Left ventricle myocardium inferior (tissue), 1 donor: ENCODE data around the gene CEP68. TPM values are rescaled to one million over a fixed set of nuclear protein-coding genes. Genes with fewer than 3 reads are reported as not detected.
A peak's percentile ranks its signal among the peaks of the same experiment; 100 is the strongest.

ENCODE experiments used
- DNase-seq: peaks from one replicate; pipeline ENCODE4 v3.0.0-alpha.2; 2020
- H3K27ac ChIP-seq: fragments of 200-600 bp; replicated peaks from 2 replicates; pipeline ENCODE4 v1.8.0; 2021
- H3K27me3 ChIP-seq: fragments of 200-600 bp; 2 replicates; pipeline ENCODE4 v1.8.0; 2021; ENCODE audit warnings: low read depth
- H3K36me3 ChIP-seq: fragments of 200-600 bp; 2 replicates; pipeline ENCODE4 v1.8.0; 2021
- H3K4me1 ChIP-seq: fragments of 200-600 bp; 2 replicates; pipeline ENCODE4 v1.8.0; 2021
- H3K4me3 ChIP-seq: fragments of 200-600 bp; 2 replicates; pipeline ENCODE4 v1.8.0; 2021; ENCODE audit warnings: mild to moderate bottlenecking, moderate library complexity
- H3K9me3 ChIP-seq: fragments of 200-600 bp; replicated peaks from 2 replicates; pipeline ENCODE4 v1.8.0; 2021
- intact Hi-C: fragments of 100-400 bp; cut with micrococcal nuclease; formaldehyde crosslinking; loops from one replicate; pipeline ENCODE4 v1.11.0; 2022
- total RNA-seq: library from RNA; stranded (reverse); fragmentation: NEBNext Ultra II Directional; extraction: Animal tissue kit (Norgen Biotek cat#: 25700); gene quantifications from one replicate; pipeline ENCODE4 v1.2.1, GENCODE V29; 2021
- TF ChIP-seq, protein P1 (sequence below): fragments of 200-600 bp; IDR thresholded peaks from 2 replicates; pipeline ENCODE4 v1.8.0; 2021; ENCODE audit warnings: antibody characterized with exemption, mild to moderate bottlenecking, borderline replicate concordance
- donor health status: DM: no; HTN: yes; CAD: no; lungs with severe emphysema.

The CEP68 gene
- total RNA-seq, 1 donor from 2014 or later: 20.2 TPM

DNA sequence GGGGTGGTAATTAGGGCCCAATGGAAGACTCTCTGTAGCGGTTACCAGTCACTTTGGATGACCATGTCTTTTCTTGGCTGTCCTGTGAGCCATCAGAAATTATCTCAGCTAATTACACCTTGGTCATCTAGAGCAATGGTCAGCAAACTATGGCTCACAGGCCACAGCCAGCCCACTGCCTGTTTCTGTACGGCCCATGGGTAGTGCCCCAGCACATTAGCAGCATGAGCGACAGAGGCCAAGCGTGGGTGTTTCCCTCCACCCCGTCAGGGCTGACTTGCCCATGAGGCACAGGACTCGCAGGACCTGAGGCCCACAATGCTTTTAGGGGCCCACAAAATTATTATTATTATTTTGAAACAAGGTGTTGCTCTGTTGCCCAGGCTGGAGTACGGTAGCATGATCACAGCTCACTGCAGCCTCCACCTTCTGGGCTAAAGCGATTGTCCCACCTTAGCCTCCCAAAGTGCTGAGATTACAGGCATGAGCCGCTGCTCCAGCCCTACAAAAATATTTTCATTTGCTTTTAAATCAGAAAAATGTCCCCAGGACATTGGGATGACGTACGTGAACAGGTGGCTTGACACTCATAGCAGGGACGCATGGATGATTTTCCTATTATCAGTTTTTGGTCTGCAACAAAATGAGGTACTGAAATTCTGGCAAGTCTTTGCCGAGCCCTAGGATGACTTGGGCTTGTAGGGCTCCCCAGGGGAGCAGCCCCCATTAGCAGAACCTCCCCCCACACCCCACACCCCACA, 29.3 kb upstream of the CEP68 start:
- no peak for DNase-seq
- TF ChIP-seq, protein P1, sequence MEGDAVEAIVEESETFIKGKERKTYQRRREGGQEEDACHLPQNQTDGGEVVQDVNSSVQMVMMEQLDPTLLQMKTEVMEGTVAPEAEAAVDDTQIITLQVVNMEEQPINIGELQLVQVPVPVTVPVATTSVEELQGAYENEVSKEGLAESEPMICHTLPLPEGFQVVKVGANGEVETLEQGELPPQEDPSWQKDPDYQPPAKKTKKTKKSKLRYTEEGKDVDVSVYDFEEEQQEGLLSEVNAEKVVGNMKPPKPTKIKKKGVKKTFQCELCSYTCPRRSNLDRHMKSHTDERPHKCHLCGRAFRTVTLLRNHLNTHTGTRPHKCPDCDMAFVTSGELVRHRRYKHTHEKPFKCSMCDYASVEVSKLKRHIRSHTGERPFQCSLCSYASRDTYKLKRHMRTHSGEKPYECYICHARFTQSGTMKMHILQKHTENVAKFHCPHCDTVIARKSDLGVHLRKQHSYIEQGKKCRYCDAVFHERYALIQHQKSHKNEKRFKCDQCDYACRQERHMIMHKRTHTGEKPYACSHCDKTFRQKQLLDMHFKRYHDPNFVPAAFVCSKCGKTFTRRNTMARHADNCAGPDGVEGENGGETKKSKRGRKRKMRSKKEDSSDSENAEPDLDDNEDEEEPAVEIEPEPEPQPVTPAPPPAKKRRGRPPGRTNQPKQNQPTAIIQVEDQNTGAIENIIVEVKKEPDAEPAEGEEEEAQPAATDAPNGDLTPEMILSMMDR: no peak
- intact Hi-C loops: no loop called here
- Histone ChIP-seq H3K9me3 (no peaks in the 10 kb centered on the region), H3K36me3 (peaks cover 8% of the 10 kb centered on the region), H3K4me3 (no peak overlapping the region), H3K27ac (no peak overlapping the region), H3K27me3 (no peaks in the 10 kb centered on the region), H3K4me1 (peaks cover 7% of the 10 kb centered on the region)

DNA sequence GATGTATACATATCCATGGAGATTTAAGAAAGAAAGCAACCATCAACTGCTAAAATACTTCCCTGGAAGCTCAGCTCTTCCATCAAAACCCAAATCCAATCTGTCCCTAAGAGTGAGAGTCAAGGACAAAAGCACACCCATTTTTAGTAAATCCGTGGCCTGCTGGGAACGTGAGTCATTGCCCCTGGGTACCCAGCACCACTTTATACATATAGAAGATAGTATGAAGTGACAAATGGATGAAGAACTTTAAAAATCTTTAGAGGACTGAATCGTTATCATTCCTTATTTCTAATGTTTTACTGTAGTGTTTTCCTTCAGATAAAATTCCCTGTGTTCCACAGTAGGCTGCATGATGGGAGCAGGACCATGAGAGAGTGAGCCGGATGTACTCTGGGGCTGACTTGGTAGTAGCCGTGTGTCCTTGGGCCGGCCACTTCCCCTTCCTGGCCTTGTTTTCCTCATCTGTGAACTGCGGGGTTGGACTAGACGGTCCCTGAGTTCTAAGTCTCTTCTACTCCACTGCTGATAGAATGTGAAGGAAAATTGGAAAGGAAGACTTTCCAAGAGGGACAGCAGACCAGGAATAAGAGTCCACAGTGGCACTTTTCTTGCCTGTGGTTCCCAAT, 28.5 kb upstream of the CEP68 start:
- Histone ChIP-seq H3K9me3 (no peaks in the 10 kb centered on the region), H3K36me3 (no peaks in the 10 kb centered on the region), H3K4me3 (no peak overlapping the region), H3K4me1 (peaks cover 14% of the 10 kb centered on the region), H3K27ac (peak overlapping the region; percentile 16), H3K27me3 (no peaks in the 10 kb centered on the region)
- TF ChIP-seq, protein P1: no peak
- DNase-seq: no peak
- intact Hi-C loops: no loop called here

DNA sequence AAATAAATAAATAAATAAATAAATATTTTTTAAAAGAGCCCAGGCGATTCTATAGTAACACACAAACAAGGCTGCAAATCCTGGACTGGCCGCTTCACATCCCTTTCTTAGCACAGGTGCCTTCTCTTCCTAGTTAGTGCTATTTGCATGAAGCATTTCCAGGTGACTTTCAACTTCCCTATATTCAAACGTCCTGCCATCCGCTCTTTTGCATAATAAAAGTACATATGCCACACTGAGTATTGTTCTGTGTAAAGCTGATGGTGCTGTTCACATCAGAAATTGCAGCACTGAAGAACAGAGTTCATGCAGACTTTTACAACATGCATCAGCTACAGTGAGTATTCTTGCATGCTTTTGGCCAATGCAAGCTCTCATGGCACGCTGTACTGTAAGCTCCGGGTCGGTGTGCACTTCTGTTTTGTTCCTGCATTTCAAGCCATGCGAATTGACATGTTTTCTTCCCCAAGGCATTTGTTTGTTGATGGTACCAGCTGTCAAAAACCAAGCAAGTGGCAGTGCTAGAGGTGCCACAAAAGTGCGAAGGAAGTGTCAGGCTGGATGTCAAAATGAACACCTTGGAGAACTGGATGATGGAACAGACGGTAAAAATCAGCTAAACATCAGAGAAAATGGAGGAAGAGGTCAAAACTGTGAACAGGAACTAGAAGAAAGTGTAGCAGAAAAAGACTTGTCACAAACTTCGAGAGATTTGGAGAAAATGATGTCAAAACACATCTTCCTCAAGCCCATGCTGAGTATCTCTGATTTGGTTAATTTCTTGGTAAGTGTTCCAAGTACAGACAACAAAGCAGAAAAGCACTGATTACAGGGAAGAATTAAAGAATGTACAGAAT, 25.5 kb upstream of the CEP68 start:
- H3K4me1 ChIP-seq: peaks cover 14% of the 10 kb centered on the region
- TF ChIP-seq, protein P1: no peak
- no peaks in the 10 kb centered on the region for H3K27me3 ChIP-seq
- H3K36me3 ChIP-seq: no peaks in the 10 kb centered on the region
- H3K4me3 ChIP-seq: no peak overlapping the region
- intact Hi-C loops: no loop called here
- H3K9me3 ChIP-seq: no peaks in the 10 kb centered on the region
- no peak overlapping the region for H3K27ac ChIP-seq
- no peak for DNase-seq

GRCh38 chr2:65031341-65032018, 24.7 kb upstream of the CEP68 start:
- TF ChIP-seq, protein P1: no peak
- no peak for DNase-seq
- intact Hi-C loops: no loop called here
- Histone ChIP-seq H3K9me3 (no peaks in the 10 kb centered on the region), H3K4me3 (no peak overlapping the region), H3K27ac (no peak overlapping the region), H3K4me1 (peaks cover 14% of the 10 kb centered on the region), H3K27me3 (no peaks in the 10 kb centered on the region), H3K36me3 (no peaks in the 10 kb centered on the region)
